GM18511 (cell line): ENCODE measurements around the gene DNMT3A.

Experiments used
- ATAC-seq: cut with Tn5 transposase; IDR thresholded peaks from one replicate; pipeline ENCODE4 v1.9.1; 2021; ENCODE audit warnings: mild to moderate bottlenecking, moderate library complexity; ENCODE audit not compliant: unreplicated experiment

Gene DNMT3A

GRCh38 chr2:25373269-25373981 is 31.7 kb upstream of the DNMT3A start:
- ATAC-seq, result no peak

- ATAC-seq, result no peak
Measured at GRCh38 chr2:25372405-25373268, 30.9 kb upstream of the DNMT3A start.

- no peak for ATAC-seq
Measured at GRCh38 chr2:25371253-25372241, 29.8 kb upstream of the DNMT3A start.

- ATAC-seq, result no peak
Measured at GRCh38 chr2:25369876-25370275, 28.2 kb upstream of the DNMT3A start.

GRCh38 chr2:25369439-25369838 is 27.7 kb upstream of the DNMT3A start:
- no peak for ATAC-seq

GRCh38 chr2:25368660-25369059 is 26.9 kb upstream of the DNMT3A start:
- ATAC-seq, result no peak

GRCh38 chr2:25367296-25367695 is 25.6 kb upstream of the DNMT3A start:
- no peak for ATAC-seq

- ATAC-seq, result no peak
Measured at GRCh38 chr2:25366629-25367028, 24.9 kb upstream of the DNMT3A start.

GRCh38 chr2:25365241-25365640 is 23.5 kb upstream of the DNMT3A start:
- no peak for ATAC-seq

- ATAC-seq, result no peak
Measured at GRCh38 chr2:25363733-25364132, 22.0 kb upstream of the DNMT3A start.

- ATAC-seq, result peak; percentile 83
Measured at GRCh38 chr2:25362434-25363145, 20.9 kb upstream of the DNMT3A start.

GRCh38 chr2:25362049-25362433 is 20.3 kb upstream of the DNMT3A start:
- peak; percentile 86 for ATAC-seq

- no peak for ATAC-seq
Measured at GRCh38 chr2:25361261-25362048, 19.7 kb upstream of the DNMT3A start.

GRCh38 chr2:25358836-25359235 is 17.1 kb upstream of the DNMT3A start:
- no peak for ATAC-seq

- no peak for ATAC-seq
Measured at GRCh38 chr2:25358249-25358815, 16.6 kb upstream of the DNMT3A start.

GRCh38 chr2:25356088-25356487 is 14.4 kb upstream of the DNMT3A start:
- no peak for ATAC-seq

GRCh38 chr2:25355270-25355669 is 13.5 kb upstream of the DNMT3A start:
- no peak for ATAC-seq

GRCh38 chr2:25354116-25354515 is 12.4 kb upstream of the DNMT3A start:
- ATAC-seq, result no peak

- no peak for ATAC-seq
Measured at GRCh38 chr2:25349397-25349796, 7.7 kb upstream of the DNMT3A start.
